ENCODE data around the gene DPY19L3. TPM values are rescaled to one million over a fixed set of nuclear protein-coding genes. Genes with fewer than 3 reads are reported as not detected.

DPY19L3 gene, protein sequence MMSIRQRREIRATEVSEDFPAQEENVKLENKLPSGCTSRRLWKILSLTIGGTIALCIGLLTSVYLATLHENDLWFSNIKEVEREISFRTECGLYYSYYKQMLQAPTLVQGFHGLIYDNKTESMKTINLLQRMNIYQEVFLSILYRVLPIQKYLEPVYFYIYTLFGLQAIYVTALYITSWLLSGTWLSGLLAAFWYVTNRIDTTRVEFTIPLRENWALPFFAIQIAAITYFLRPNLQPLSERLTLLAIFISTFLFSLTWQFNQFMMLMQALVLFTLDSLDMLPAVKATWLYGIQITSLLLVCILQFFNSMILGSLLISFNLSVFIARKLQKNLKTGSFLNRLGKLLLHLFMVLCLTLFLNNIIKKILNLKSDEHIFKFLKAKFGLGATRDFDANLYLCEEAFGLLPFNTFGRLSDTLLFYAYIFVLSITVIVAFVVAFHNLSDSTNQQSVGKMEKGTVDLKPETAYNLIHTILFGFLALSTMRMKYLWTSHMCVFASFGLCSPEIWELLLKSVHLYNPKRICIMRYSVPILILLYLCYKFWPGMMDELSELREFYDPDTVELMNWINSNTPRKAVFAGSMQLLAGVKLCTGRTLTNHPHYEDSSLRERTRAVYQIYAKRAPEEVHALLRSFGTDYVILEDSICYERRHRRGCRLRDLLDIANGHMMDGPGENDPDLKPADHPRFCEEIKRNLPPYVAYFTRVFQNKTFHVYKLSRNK
- total RNA-seq = 6.8 and 9.9 TPM in 2 replicates

GRCh38 chr19:32405431-32406160 is at the start of gene DPY19L3:
DPY19L3 (plus strand) TSS chr19:32405770; CDS start chr19:32408254, 2,484 bp downstream.

Other genes starting within 250 kb of the DPY19L3 start
- gene ZNF507, start 60.2 kb upstream of the DPY19L3 start, total RNA-seq = 9.2 and 21.1 TPM in 2 replicates
- gene PDCD5, start 175.4 kb downstream of the DPY19L3 start, total RNA-seq = 112 and 144 TPM in 2 replicates